ENCODE results near the gene OBSCN.
"Not testable (repeated sequence)": the region's sequence is repeated elsewhere in the genome, so short reads cannot be mapped to it uniquely, and the experiment has no call there.

The OBSCN gene

DNA sequence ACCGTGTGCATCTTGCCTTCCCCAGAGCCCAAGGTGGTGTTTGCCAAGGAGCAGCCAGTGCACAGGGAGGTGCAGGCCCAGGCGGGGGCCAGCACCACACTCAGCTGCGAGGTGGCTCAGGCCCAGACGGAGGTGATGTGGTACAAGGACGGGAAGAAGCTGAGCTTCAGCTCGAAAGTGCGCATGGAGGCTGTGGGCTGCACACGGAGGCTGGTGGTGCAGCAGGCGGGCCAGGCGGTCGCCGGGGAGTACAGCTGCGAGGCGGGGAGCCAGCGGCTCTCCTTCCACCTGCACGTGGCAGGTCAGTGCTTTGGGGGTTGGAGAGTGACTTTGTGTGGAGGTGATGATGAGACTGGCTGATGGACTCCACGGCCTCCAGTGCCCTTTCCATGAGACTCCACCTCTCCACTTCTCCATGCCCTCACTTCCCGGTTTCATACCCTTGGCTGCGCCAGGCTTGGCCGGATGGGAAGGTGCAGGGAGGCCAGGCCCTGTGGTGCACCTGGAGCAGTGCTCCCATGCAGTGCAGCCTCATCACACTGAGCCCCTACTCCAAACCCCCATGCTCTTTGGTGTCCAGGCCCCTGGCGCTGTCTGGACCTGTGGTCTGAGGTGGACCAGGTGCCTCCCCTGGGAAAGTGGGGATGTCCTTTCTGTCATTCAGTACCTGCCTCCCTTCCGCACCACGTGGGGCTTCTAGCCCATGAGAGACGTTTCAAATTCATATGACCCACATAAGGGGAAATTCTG lies 49.0 kb downstream of the OBSCN start:
- no peak for DNase-seq (ENCODE audit: low read depth in 2 of 2, low spot score in 1 of 2)

DNA sequence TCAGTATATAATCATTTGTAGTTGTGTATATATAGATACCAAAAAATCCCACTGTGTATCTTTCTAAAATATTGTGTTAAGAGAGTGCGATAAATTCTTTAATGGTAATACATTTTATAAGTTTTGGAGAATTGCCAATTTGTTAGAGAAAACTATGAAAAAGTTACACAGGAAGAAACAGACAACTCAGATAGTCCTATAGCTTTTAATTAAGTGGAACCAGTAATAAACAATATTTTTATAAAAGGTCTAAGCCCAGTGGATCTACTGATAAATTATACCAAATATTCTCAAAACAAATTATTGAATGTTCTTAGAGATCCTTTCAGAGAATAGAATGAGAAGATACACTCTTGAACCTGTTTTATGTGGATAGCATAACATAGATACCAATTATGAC lies 50.6 kb downstream of the OBSCN start:
- DNase-seq (ENCODE audit: low read depth in 2 of 2, low spot score in 1 of 2): no peak

DNA sequence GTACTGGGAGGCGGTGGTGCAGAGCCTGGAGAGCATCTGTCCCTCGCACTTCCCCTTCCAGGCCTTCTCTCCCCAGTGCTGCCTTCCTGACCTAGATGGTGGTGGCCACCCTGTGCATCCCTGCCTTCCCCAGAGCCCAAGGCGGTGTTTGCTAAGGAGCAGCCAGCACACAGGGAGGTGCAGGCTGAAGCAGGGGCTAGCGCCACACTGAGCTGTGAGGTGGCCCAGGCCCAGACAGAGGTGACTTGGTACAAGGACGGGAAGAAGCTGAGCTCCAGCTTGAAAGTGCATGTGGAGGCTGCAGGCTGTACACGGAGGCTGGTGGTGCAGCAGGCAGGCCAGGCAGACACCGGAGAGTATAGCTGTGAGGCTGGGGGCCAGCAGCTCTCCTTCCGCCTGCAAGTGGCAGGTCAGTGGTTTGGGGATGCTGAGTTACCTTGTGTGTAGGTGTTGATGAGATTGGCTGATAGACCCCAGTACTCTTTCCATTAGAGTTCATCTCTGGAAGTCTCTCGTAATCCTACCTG lies 51.6 kb downstream of the OBSCN start:
- no peak for DNase-seq (ENCODE audit: low read depth in 2 of 2, low spot score in 1 of 2)

DNA sequence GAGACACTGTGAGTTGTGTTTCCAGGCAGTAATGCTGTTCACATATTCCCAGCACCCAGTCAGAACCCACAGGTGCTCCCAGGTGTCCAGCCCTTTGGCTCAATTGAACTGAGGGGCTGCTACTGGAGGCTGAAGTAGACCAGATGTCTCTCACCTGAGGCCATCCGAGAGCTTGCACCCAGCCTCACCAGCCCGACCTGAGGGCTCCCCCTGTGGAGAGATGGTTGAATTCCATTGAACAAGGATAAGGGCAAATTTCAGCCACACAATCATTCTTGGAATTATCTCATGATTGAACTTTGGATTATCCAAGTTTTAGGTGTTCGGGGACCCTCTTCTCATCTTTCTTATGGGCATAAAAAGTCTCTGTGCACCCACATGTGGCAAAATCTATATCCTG lies 52.1 kb downstream of the OBSCN start:
- DNase-seq (ENCODE audit: low read depth in 2 of 2, low spot score in 1 of 2): no peak

DNA sequence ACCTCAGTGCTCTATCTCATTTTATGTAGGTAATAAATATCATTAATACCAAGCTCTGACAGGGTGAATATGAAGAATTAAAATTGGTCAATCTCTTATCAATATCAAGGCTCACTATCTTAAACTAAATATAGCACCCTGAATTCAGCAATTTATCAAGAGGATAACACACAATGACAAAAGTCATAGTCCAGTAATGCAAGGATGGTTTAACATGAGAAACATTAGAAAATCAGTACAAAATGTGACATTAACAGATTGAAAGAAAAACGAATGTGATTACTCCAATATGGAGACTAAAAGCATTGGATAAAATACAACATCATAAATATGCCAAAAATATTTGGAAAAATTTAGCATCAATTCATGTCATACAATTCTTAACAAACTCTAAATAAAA lies 53.9 kb downstream of the OBSCN start:
- no peak for DNase-seq (ENCODE audit: low read depth in 2 of 2, low spot score in 1 of 2)

DNA sequence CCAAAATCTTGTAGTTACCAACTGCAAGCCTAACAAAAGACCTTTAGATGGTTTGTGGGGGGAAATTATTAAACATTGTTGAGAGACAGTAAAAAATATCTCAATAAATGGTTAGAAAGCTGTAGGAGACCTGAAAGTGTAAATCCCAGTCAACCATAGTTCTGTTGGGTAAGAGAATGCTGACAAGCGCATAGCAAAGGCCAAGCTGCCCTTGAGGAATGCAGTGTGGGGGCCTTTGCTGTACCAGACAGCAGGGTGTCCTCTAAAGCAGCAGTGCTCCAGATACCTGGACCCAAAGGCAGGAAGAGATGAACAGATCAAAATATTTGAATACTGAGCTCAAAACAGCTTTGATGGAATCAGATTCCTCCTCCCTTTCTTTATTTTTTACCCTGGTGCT lies 54.6 kb downstream of the OBSCN start:
- DNase-seq (ENCODE audit: low read depth in 2 of 2, low spot score in 1 of 2): no peak

DNA sequence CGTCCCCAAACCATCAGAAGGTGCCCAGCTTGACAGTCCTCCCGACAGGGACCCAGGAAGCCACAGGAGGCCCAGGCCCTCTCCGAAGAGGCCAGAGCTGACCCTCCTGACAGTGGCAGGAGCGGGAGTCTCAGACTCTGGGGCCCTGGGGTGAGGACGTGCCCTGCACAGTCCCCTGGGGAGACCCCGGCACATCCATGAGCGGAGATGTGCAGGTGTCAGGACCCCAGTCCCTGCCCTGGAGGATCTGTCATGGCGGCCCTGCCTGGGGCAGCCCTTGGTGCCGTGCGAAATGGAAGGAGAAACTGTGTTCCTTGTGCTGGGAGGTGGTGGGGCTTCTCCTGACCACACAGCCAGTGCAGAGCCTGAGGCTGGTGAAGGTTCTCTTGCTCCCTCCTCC lies 55.8 kb downstream of the OBSCN start:
- no peak for DNase-seq (ENCODE audit: low read depth in 2 of 2, low spot score in 1 of 2)

DNA sequence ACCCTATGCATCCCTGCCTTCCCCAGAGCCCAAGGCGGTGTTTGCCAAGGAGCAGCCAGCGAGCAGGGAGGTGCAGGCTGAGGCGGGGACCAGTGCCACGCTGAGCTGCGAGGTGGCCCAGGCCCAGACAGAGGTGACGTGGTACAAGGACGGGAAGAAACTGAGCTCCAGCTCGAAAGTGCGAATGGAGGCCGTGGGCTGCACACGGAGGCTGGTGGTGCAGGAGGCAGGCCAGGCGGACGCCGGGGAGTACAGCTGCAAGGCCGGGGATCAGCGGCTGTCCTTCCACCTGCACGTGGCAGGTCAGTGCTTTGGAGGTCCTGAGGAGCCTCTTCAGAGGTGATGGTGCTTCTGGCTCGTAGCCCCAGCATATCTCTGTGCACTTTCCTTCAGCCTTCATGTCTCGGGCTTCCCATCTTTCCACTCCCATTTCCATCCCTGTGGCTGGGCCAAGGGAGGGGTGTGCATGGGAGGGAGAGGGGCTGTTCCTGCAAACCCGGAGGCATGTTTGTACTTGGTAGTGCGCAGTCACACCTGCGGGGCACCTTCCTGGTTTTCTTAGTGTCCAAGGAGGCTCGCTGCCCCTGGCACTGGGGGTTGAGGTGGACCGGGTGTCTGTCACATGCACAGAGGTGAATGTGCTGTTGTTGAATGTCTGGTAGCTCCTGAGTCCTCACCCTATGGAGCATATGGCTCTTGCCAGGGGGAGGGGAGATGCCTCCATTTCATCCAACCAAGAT lies 56.4 kb downstream of the OBSCN start:
- DNase-seq (ENCODE audit: low read depth in 2 of 2, low spot score in 1 of 2): no peak

DNA sequence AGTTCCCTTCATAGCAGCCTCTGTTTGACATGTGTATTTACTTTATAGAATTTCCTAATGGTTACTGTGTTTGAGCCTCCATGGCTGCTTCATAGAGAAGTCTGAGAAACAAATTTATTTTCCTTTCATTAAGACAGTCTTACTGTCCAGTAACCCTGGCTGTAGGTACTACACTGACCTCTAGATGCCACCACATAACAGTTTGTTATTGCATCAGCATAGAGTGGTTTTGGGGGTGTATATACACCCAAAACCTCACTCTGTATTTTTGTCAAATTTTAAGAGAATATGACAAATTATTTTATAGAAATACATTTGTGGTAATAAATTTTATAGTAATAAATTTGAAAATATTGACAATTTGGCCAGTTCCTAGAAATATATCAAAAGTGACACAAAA lies 57.3 kb downstream of the OBSCN start:
- no peak for DNase-seq (ENCODE audit: low read depth in 2 of 2, low spot score in 1 of 2)

DNA sequence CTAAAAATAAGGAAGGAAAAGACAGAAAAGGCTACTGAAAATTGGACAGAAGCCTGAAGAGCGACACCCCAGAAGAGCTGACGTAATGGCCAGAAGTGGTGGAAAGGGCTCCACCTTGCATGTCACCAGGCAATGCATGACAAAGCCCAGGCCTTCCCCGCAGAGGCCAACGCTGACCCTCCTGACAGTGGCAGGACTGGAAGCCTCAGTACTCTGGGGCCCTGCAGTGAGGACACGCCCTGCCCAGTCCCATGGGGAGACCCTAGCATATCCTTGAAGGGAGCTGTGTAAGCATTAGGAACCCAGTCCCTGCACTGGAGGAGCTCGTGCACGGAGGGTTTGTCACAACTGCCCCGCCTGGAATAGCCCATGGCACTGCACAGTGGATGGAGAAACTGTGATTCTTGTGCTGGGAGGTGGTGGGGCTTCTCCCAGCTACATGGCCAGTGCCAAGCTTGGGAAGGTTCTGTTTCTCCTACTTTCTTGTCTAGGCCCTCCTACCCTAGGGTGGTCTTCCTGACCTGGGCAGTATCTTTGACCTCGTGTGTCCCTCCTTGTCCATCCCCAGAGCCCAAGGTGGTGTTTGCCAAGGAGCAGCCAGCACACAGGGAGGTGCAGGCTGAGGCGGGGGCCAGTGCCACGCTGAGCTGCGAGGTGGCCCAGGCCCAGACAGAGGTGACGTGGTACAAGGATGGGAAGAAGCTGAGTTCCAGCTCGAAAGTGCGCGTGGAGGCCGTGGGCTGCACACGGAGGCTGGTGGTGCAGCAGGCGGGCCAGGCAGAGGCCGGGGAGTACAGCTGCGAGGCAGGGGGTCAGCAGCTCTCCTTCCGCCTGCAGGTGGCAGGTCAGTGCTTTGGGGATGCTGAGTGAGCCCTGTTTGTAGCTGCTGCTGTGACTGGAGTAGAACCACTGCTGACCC lies 60.4 kb downstream of the OBSCN start:
- no peak for DNase-seq (ENCODE audit: low read depth in 2 of 2, low spot score in 1 of 2)

DNA sequence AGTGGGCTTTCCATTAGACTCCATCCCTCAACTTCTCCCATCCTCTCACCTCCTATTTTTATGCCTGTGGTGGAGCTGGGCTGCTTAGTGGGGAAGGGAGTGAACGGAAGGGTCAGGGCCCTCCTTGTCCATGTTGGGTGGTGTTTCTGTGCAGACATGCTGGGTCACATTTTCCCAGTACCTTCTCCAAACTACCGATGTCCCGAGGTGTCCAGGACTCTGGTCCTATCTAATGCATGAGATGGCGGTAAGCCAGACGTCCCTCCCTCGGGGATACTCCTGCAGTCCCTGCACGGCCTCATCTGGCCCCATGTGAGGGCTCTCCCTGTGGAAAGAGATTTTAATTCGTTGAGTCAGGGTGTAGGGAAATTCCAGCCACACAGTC lies 61.0 kb downstream of the OBSCN start:
- no peak for DNase-seq (ENCODE audit: low read depth in 2 of 2, low spot score in 1 of 2)

DNA sequence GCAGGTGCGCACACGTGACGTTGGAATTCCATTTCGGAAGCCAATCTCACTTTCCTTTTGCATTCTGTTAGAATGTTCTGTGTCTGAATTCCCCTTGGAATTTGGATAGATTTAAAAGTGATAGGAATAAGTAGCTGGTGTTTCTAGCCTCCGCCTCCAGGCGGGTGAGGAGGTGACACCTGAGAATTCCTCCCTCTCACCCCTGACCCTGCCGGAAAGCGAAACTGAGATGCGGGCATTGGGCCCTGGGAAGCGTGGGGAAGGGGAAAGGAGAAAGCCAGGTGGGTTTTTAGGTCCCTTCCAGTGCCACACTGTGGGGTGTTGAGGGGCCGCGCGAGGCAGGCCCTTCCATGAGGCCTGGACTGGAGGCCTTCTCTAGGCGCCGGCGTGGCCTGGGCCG lies 61.6 kb downstream of the OBSCN start:
- DNase-seq (ENCODE audit: low read depth in 2 of 2, low spot score in 1 of 2): not testable (repeated sequence)

DNA sequence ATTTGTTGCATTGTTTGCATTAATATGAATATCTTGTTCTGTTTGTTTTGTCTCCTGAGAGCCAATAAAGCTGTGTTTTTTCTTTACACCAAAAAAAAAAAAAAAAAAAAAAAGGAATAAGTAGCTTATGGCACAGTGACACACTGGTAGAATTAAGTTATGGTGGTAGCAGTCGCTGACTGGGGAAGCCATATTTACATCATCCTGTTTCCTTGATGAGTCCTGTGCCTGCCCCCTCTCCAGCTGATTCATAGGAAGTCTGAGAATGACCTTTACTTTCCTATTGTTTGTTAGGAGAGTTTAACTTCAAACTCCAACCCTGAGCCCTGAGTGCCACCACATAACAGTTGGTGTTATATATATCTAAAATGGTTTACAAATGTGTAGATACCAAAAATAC lies 62.2 kb downstream of the OBSCN start:
- no peak for DNase-seq (ENCODE audit: low read depth in 2 of 2, low spot score in 1 of 2)

DNA sequence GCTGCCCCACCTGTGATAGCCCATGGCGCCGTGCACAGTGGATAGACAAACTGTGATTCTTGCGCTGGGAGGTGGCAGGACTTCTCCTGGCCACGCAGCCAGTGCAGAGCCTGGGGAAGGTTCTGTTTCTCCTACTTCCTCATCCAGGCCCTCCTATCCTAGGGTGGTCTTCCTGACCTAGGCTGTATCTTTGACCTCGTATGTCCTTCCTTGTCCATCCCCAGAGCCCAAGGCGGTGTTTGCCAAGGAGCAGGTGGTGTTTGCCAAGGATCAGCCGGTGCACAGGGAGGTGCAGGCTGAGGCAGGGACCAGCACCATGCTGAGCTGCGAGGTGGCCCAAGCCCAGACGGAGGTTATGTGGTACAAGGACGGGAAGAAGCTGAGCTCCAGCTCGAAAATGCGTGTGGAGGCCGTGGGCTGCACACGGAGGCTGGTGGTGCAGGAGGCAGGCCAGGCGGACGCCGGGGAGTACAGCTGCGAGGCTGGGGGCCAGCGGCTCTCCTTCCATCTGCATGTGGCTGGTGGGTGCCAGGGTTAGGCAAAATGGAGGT lies 63.9 kb downstream of the OBSCN start:
- no peak for DNase-seq (ENCODE audit: low read depth in 2 of 2, low spot score in 1 of 2)

DNA sequence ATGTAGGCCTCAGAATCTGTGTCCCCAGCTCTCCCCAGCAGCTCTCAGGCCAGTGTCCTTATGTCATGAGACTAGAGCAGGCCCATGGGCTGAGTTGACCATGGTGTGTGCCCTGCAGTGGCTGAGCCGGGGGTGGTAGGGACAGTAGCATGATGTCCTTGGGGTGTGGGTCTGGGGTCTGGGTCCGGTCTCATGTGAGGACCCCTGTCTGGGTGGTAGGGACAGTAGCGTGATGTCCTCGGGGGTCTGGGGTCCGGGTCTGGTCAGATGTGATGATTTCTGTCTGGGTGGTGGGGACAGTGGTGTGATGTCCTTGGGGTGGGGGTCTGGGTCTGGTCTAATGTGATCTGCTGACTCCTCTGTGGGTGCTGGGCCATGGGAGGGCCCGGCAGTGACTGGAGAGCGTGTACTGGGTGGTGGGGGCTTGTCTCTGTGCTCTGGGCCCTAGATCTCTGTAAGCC lies 64.5 kb downstream of the OBSCN start:
- DNase-seq (ENCODE audit: low read depth in 2 of 2, low spot score in 1 of 2): no peak

DNA sequence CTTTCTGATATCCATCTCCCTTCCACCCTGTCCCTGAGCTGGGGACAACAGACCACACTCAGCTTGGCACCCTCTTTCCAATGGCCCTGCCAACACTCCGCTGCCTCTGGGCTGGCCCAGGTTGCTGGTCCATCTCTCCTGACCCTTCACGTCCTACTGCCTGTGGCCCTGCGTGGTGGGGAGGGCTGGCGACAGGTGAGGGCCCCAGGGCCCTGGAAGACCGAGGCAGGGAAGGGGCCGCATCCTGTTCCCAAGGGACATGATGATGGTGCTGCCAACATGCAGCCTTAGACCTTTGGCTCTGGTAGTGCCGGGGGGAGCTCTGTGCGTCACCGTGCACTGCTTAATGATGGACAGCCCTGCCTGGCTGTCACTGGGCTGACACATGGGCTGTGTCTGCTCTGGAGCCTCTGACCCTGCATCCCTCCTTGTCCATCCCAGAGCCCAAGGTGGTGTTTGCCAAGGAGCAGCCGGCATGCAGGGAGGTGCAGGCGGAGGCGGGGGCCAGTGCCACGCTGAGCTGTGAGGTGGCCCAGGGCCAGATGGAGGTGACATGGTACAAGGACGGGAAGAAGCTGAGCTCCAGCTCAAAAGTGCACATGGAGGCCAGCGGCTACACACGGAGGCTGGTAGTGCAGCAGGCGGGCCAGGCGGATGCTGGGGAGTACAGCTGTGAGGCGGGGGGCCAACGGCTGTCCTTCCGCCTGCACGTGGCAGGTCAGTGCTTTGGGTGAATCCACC lies 65.2 kb downstream of the OBSCN start:
- no peak for DNase-seq (ENCODE audit: low read depth in 2 of 2, low spot score in 1 of 2)

DNA sequence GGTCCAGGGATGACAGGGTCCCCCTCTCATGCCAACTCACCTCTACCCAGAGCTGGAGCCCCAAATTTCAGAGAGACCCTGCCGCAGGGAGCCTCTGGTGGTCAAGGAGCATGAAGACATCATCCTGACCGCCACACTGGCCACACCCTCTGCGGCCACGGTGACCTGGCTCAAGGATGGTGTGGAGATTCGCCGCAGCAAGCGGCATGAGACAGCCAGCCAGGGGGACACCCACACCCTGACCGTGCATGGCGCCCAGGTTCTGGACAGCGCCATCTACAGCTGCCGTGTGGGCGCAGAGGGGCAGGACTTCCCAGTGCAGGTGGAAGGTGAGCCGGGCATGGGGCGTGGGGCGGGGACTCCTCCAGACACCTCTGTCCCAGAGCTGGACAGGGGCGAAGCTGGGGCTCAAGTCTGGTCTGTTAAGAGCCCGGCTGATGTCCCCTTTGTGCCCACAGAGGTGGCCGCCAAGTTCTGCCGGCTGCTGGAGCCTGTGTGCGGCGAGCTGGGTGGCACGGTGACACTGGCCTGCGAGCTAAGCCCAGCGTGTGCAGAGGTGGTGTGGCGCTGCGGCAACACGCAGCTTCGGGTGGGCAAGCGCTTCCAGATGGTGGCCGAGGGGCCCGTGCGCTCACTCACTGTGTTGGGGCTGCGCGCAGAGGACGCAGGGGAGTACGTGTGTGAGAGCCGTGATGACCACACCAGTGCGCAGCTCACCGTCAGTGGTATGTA lies 66.0 kb downstream of the OBSCN start:
- DNase-seq (ENCODE audit: low read depth in 2 of 2, low spot score in 1 of 2): no peak

DNA sequence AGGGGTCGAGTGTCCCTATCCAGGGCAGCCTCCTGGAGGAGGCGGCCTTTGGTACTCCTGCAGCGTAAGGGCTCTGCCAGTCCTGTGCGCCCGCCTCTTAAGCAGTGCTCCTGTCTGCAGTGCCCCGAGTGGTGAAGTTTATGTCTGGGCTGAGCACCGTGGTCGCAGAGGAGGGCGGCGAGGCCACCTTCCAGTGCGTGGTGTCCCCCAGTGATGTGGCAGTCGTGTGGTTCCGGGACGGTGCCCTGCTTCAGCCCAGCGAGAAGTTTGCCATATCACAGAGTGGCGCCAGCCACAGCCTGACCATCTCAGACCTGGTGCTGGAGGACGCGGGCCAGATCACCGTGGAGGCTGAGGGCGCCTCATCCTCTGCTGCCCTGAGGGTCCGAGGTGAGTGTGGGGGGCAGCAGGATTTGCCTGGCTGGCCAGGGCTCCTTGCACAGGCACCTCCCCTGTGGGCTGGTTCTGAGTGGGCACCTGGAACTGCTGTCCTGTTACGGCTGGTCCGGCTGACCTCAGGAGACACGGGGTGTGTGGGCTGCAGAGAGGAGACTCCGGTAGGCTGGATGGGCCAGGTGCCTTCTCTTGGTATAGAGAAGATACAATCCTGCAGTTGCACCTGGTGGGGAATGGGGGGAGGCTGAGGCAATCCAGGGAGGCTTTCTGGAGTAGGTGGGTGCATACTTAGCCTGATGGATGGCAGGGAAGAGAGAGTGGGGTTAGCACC lies 66.8 kb downstream of the OBSCN start:
- DNase-seq (ENCODE audit: low read depth in 2 of 2, low spot score in 1 of 2): no peak

DNA sequence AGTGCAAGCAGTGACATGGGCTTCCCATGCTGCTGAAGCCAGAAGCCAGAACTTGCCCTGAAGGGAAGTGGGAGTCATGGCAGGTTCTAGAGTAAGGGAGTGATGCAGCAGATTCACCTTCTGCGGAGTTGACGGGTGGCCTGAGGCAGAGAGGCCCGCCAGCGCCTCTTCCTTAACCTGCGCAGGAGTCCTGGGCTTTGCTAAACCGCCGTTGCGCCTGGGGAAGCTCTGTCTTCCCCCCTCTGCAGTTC lies 67.3 kb downstream of the OBSCN start:
- no peak for DNase-seq (ENCODE audit: low read depth in 2 of 2, low spot score in 1 of 2)

All from stimulated activated CD8-positive, alpha-beta memory T cell treated with anti-CD3 and anti-CD28 coated beads, Interleukin-4, amount 100 ng/mL, for 1 hour (primary cell).